Neural cell (in vitro differentiated cells): ENCODE measurements around the gene TPI1. TPM values are rescaled to one million over a fixed set of nuclear protein-coding genes. Genes with fewer than 3 reads are reported as not detected.

Source experiments
- H2AFZ ChIP-seq: fragments of 200-600, 300-800 bp; sonication (generic), shearing (Covaris generic); 2 replicates; pipeline ENCODE4 v1.6.0; 2014; ENCODE audit warnings: low read depth, mild to moderate bottlenecking, antibody characterized with exemption, low read length, moderate library complexity
- H3F3A ChIP-seq: fragments of 200-600 bp; shearing (Covaris generic); 2 replicates; pipeline ENCODE4 v1.6.1; 2016; ENCODE audit warnings: mild to moderate bottlenecking, moderate library complexity, mixed read lengths, antibody characterized with exemption, low read length; ENCODE audit not compliant: insufficient read depth, poor library complexity, severe bottlenecking
- H3K27ac ChIP-seq: fragments of 200-600, 300-800 bp; sonication (generic), shearing (Covaris generic); 2 replicates; pipeline ENCODE4 v1.5.1; 2014; ENCODE audit warnings: mild to moderate bottlenecking, low read length, moderate library complexity
- H3K27me3 ChIP-seq: fragments of 300-800, 200-600 bp; sonication (generic), shearing (Covaris generic); 2 replicates; pipeline ENCODE4 v1.6.0; 2014; ENCODE audit warnings: mild to moderate bottlenecking, low read depth, low read length, moderate library complexity; ENCODE audit not compliant: insufficient read depth
- H3K36me3 ChIP-seq: fragments of 300-800, 200-600 bp; sonication (generic), shearing (Covaris generic); 2 replicates; pipeline ENCODE4 v1.5.1; 2014; ENCODE audit warnings: mild to moderate bottlenecking, antibody characterized with exemption, low read length, moderate library complexity; ENCODE audit not compliant: insufficient read depth
- H3K4me2 ChIP-seq: fragments of 300-800, 200-600 bp; sonication (generic), shearing (Covaris generic); 2 replicates; pipeline ENCODE4 v1.6.0; 2014; ENCODE audit warnings: mild to moderate bottlenecking, low read length
- H3K4me3 ChIP-seq: fragments of 300-800, 200-600 bp; sonication (generic), shearing (Covaris generic); 2 replicates; pipeline ENCODE4 v1.5.1; 2014; ENCODE audit warnings: mild to moderate bottlenecking, low read length, moderate library complexity
- H3K79me2 ChIP-seq: fragments of 200-600 bp; shearing (Covaris generic); replicated peaks from 2 replicates; pipeline ENCODE4 v1.6.0; 2014; ENCODE audit warnings: mild to moderate bottlenecking, low read length, moderate library complexity; ENCODE audit not compliant: insufficient read depth
- H3K9ac ChIP-seq: fragments of 300-800, 200-600 bp; sonication (generic), shearing (Covaris generic); 2 replicates; pipeline ENCODE4 v1.6.1; 2016; ENCODE audit warnings: mild to moderate bottlenecking, low read length, mixed read lengths
- H3K9me2 ChIP-seq: fragments of 200-600 bp; shearing (Covaris generic); 2 replicates; pipeline ENCODE4 v1.6.1; 2016; ENCODE audit warnings: mild to moderate bottlenecking, low read length, mixed read lengths; ENCODE audit not compliant: insufficient read depth
- H3K9me3 ChIP-seq: fragments of 200-600, 300-800 bp; sonication (generic), shearing (Covaris generic); 2 replicates; pipeline ENCODE4 v1.6.1; 2016; ENCODE audit warnings: mild to moderate bottlenecking, mixed run types, low read length, moderate library complexity, mixed read lengths
- H4K20me1 ChIP-seq: fragments of 200-600 bp; shearing (Covaris generic); 2 replicates; pipeline ENCODE4 v1.6.1; 2016; ENCODE audit warnings: mild to moderate bottlenecking, mixed run types; ENCODE audit not compliant: insufficient read depth
- CTCF ChIP-seq: fragments of 450-650 bp; IDR thresholded peaks from 2 replicates; pipeline ENCODE4 v1.5.1; 2014; ENCODE audit warnings: antibody characterized with exemption, mild to moderate bottlenecking, moderate library complexity; ENCODE audit not compliant: poor library complexity, severe bottlenecking
- EP300 ChIP-seq: fragments of 450-650 bp; conservative IDR thresholded peaks from 2 replicates; pipeline ENCODE4 v1.6.1; 2014; ENCODE audit warnings: antibody characterized with exemption, mild to moderate bottlenecking, moderate library complexity; ENCODE audit not compliant: poor library complexity, severe bottlenecking
- EZH2 ChIP-seq: fragments of 200-600, 300-800 bp; shearing (Covaris generic), sonication (generic); IDR thresholded peaks from 2 replicates; pipeline ENCODE4 v1.6.1; 2014; ENCODE audit warnings: antibody characterized with exemption, low read length, borderline replicate concordance, mild to moderate bottlenecking; ENCODE audit not compliant: insufficient read depth, poor library complexity, severe bottlenecking
- MXI1 ChIP-seq: fragments of 450-650 bp; conservative IDR thresholded peaks from 2 replicates; pipeline ENCODE4 v1.6.1; 2014; ENCODE audit warnings: antibody characterized with exemption, mild to moderate bottlenecking; ENCODE audit not compliant: poor library complexity, severe bottlenecking
- POLR2AphosphoS5 ChIP-seq: IDR thresholded peaks from 2 replicates; pipeline ENCODE4 v1.6.1; 2012
- RAD21 ChIP-seq: fragments of 450-650 bp; conservative IDR thresholded peaks from 2 replicates; pipeline ENCODE4 v1.6.1; 2014; ENCODE audit warnings: antibody characterized with exemption, mild to moderate bottlenecking, moderate library complexity
- REST ChIP-seq: IDR thresholded peaks from 2 replicates; pipeline ENCODE4 v1.6.1; 2012; ENCODE audit warnings: borderline replicate concordance
- SMC3 ChIP-seq: fragments of 450-650 bp; conservative IDR thresholded peaks from 2 replicates; pipeline ENCODE4 v1.6.1; 2014; ENCODE audit warnings: antibody characterized with exemption, mild to moderate bottlenecking, moderate library complexity; ENCODE audit not compliant: poor library complexity
- TAF1 ChIP-seq: IDR thresholded peaks from 2 replicates; pipeline ENCODE4 v1.6.1; 2012; ENCODE audit warnings: low read depth
- polyA plus RNA-seq: library from polyadenylated mRNA; depleted of rRNA; stranded (reverse); fragments of >200 nt; gene quantifications from 2 replicates; pipeline ENCODE4 v1.2.3, GENCODE V29; 2014

Gene TPI1
- polyA plus RNA-seq, 1 donor from 2014 or later, result 288 TPM

- peaks cover 5% of the 10 kb centered on the region for H3F3A ChIP-seq
- H3K27ac ChIP-seq, result peak within 1 kb of the TSS; percentile 98
- peak within 1 kb of the TSS; percentile 87 for H3K9ac ChIP-seq
- no peaks in the 10 kb centered on the region for H3K9me2 ChIP-seq
- no peaks in the 10 kb centered on the region for H4K20me1 ChIP-seq
- peak within 1 kb of the TSS; percentile 56 for H2AFZ ChIP-seq
- H3K9me3 ChIP-seq, result no peaks in the 10 kb centered on the region
- peaks cover 30% of the 10 kb centered on the region for H3K79me2 ChIP-seq
- TF ChIP-seq EZH2 (no peak), SMC3 (no peak), TAF1 (peak; percentile 26), MXI1 (peak; percentile 84), POLR2AphosphoS5 (peak; percentile 97)
- H3K36me3 ChIP-seq, result no peaks in the 10 kb centered on the region
- H3K27me3 ChIP-seq, result no peaks in the 10 kb centered on the region
- peak within 1 kb of the TSS; percentile 98 for H3K4me2 ChIP-seq
- peak within 1 kb of the TSS; percentile 75 for H3K4me3 ChIP-seq
Observed at GRCh38 chr12:6851921-6852650, 15.2 kb upstream of the TPI1 start, which contains the start of gene USP5. USP5 (plus strand) TSS chr12:6852150; CDS start chr12:6852180, 30 bp downstream.

GRCh38 chr12:6852651-6853354, 14.5 kb upstream of the TPI1 start:
- Histone ChIP-seq H3K27ac (peak overlapping the region; percentile 98), H3K9ac (peak overlapping the region; percentile 87), H3F3A (peaks cover 5% of the 10 kb centered on the region), H3K9me3 (no peaks in the 10 kb centered on the region), H3K9me2 (no peaks in the 10 kb centered on the region), H3K79me2 (peaks cover 30% of the 10 kb centered on the region), H3K27me3 (no peaks in the 10 kb centered on the region), H3K36me3 (peaks cover 2% of the 10 kb centered on the region), H2AFZ (peak overlapping the region; percentile 46), H3K4me3 (peak overlapping the region; percentile 75), H4K20me1 (no peaks in the 10 kb centered on the region), H3K4me2 (peak overlapping the region; percentile 98)
- no peak for TF ChIP-seq EP300
- peak; percentile 67 for TF ChIP-seq TAF1
- TF ChIP-seq REST, result peak; percentile 26
- no peak for TF ChIP-seq CTCF
- no peak for TF ChIP-seq SMC3
- TF ChIP-seq POLR2AphosphoS5, result peak; percentile 11
- no peak for TF ChIP-seq RAD21
- no peak for TF ChIP-seq EZH2
- no peak for TF ChIP-seq MXI1
